Renal cortex interstitium (tissue), 11 donors: Measurements from ENCODE around the gene TAF3. TPM values are rescaled to one million over a fixed set of nuclear protein-coding genes. Genes with fewer than 3 reads are reported as not detected.

Experiments
- DNase-seq, 11 donors: peaks; one replicate each; pipeline ENCODE4 v3.0.0-alpha.2; 2013; ENCODE audit warnings: low read depth in 9 of 11, low spot score in 4 of 11; ENCODE audit errors: extremely low read depth in 1 of 11
- polyA plus RNA-seq, 3 donors: library from polyadenylated mRNA; unstranded; fragments of 120-200 nt; gene quantifications; one replicate each; pipeline ENCODE4 v1.2.1, GENCODE V29; 2013; ENCODE audit not compliant: insufficient read length in 3 of 3

TAF3 gene
- polyA plus RNA-seq, 3 donors = 10.6 to 12.3 (median 10.9) TPM

DNA sequence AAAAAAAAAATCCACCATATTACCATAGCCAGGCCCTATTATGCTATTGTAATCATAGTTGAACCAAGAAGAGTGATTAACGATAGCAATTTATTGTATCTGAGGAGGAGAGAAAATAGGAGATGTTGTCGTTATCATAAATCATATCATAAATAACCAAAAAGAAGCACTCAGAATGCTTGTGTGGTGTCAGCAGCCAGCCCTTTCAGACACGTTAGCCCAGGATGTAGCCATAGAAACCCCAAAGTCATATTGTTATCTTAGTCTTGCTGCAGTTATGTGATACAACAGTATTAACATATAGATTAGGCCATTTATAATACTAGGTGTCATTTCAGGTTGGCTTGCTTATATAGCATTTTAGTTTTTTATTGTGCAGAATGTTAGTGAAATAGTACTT is 134.0 kb downstream of the TAF3 start:
- DNase-seq = no peak

DNA sequence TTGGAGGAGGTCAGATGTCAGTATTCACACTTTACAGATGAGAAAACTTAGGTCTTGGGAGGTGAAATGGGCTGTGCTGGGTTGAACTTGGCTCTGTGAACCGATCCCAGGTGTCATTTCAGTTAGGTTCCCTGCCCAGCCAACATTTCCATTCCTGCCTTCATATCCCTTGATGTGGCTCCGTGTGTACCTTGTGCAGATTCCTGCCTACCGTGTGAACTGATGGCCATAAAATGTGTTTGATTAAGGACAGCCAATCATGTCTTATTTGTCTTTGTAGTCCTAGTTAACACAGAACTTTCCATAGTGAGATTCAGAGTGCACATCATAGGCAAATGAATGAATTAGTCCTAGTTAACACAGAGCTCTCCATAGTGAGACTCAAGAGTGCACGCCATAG is 135.1 kb downstream of the TAF3 start:
- no peak for DNase-seq

DNA sequence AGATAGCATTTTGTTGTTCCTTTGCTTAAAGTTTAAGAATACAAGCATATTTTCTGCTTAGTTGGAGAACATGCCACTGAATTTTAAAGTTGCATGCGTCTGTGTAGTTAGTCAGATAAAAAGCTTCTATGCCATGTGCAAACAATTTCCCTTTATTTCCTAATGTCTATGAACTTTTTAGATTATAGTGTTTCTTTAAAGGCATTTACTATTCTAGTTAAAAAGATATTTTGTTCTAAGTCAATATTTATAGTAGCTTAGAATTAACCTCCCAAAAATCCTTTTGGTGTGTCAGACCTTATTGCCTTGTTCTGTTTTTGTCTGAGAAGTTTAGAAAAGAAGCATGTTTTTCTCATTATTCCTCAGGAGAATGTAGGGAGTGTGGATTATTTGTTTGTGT is 137.1 kb downstream of the TAF3 start:
- DNase-seq = no peak

DNA sequence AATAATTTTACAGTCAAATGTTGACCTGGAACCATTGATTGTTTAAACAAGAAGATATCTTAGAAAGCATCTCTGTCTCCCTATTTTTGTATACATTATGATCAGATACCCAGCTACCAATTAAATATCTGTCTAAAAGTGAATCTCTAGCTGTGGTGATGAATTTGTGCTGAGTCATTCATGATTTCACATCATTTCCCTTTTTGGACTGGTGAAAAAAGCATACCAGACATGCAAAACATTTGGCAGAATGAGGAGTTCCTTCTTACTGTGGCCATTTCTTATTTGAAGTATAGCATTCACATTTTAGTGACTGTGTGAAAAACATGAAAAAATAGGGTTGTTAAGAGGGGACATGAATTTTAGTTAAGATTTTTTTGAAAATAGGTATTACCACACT is 138.2 kb downstream of the TAF3 start:
- DNase-seq = no peak

DNA sequence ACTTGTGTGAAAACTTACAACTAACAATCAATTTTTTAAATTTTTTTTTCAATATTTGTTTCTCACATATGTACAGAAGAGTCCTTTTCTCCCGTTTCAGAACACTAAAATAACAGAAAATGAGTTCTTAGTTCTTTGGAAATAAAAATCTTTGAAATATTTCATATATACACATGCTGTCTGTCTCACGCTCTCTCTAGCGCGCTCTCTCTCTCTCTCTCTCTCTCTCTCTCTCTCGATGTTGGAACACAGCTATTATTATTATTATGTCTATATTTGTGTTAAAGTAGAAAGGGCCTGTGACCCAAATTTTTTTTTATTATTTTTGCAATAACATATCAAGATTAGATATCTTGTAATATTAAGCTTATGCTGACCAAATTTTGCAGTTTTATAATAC is 139.3 kb downstream of the TAF3 start:
- DNase-seq = no peak

DNA sequence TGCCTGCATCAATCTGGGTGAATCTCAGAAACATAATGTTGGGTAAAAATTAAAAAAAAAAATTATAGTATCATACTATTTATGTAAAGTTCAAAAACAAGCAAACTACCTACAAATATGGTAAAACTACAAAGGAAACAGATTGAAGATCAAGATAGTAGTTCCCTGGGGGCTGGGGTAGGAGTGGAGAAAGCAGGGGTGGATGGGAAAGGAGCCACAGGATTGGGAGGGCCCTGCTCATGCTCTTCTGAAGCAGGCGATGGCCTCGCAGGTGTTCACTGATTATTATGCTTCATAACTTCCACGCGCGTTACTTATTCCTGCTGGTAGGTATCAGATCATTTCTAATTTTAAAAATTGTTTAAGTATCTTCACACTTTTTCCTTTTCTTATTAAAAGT is 140.1 kb downstream of the TAF3 start:
- DNase-seq = no peak

DNA sequence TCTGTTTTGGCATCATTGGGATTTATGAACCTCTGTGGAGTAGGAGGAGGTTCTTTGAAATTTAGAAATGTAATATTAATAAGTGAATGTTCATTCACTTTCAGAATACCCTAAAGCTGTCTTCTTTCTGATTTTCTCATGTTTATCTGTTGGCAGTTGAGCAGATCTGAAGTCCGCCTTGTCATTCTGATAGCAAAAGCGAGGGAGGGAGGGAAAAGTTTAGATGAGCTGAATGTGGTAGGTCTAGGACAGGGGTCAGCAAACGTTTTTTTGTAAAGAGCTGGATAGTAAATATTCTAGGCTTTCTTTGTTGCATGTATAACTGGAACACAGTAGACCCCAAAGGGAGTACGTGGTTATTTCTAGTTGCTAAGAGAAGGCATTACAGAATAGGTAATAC is 141.8 kb downstream of the TAF3 start:
- DNase-seq = no peak

DNA sequence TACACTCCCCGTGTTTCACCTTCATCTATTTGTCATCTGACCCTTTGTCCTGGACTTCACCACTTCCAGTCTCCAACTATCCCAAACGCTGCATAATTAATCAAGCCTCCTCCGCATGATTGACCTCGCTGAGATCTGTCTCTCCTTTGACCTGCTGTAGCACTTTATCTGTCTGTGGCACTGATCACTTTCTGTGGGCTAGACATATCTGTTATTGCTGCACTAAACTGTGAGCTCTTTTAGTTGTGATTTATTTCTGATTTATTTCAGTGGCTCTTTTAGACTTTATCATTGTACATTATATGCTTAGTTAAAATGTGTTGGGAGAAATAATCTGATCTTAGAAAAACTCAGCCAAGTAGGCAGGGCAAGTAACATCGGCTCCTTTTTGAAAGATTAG is 144.3 kb downstream of the TAF3 start:
- DNase-seq = no peak

DNA sequence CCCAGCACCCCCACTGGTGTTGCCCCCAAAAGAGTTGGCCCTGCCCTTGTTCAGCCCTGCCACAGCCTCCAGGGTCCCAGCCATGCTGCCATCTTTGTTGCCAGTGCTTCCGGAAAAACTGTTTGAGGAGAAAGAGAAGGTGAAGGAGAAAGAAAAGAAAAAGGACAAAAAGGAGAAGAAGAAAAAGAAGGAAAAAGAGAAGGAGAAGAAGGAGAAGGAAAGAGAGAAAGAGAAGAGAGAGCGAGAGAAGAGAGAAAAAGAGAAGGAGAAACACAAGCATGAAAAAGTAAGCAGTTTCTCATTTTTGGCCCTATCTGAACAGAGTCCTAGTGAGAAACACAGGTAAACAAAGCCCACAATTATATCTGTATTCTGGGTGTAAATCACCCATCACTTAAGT is 147.2 kb downstream of the TAF3 start:
- DNase-seq = no peak

DNA sequence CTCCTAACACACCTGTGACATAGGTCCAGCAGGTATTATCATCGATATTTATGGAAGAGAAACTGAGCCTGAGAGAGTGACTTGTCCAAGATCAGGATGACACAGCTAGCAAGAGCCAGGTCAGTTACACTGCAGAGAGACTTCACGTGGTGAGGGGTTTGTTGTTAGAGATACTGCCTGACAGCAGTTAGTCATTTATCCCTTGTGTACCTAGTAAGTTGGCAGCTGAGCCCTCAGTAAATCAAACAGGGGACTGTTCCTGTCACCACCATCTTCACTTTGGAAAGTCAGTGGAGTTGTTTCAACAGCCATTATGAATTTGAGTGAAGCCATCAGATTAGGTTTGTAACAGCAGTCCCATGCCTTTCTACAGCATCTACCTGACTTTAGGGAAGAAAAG is 148.7 kb downstream of the TAF3 start:
- DNase-seq = no peak

DNA sequence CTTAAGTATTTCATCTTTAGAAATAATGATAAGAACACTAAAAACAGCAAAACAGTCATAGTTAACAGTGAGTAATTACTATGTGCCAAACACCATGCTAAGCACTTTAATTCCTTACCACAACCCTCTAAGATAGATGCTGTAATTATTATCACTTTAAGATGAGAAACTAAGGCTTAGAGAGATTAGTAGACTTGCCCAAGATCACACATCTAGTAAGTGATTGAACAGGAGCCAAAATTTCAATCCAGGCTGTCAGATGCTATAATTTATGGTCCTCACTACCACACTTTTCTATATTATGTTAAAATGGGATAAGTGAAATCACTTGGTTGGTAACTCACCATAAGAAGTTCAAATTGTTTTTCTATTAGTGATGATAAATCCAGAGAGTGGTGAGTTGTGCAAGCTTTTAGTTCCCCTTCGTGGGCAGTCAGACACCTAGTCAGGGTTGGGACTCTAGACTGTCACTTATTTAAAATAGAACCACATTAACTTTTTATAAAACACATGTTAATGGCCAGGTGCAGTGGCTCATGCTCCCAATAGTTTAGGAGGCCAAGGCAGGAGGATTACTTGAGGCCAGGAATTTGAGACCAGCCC is 150.3 kb downstream of the TAF3 start:
- DNase-seq = no peak

DNA sequence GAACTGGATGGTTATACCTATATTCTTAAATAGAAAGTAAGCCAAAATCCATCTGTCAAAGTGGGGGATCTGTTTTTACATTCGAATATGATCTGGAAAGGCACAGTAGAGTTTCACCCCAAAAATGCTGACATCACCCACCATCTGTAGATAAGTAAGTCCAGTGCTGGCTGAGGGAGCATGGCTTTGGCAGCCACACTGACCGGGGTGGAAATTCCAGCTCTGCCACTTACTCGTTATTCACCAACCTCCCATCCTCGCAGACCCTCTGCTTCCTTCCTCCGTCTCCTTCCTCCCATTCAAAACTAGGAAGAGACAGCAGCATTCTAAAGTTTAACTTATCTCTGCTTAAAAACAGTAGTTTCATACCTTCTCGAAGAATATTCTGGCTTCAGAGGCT is 151.3 kb downstream of the TAF3 start:
- DNase-seq = no peak

DNA sequence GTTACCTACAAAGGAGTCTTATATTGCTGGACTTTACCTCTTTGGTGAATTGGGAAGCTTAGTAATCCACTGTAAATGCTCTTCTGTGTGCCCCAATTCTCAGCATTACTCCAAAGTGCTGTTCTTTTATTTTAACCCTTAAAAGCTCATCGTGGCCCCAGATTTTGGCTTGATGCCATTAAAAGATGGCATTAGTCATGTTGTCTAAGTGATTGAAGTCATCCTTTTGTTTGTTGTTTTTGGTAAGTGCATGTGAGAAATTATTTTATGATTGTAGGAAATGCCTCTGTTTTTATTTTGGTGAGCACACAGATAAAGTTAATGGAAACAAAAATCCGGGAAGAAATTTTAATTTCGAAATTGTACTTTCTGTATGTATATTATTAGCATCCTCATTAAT is 153.6 kb downstream of the TAF3 start:
- no peak for DNase-seq

DNA sequence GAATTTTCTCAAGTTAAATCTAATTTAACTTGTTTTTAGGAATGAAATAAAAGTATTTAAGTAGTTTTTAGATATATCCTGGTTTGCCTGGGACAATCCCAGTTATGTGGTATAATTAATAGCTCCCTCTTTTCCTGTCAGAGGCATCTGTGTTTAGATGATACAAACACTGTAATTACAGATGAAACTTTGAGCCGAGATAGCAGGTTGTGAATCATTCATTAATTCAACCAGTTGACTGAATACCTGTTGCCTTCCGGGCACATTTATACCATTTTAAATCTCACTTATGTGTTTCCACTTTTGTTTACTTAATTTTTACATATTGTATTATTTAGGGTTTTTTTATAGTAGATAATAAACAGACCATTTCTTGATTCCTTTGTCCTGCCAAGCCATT is 154.1 kb downstream of the TAF3 start:
- no peak for DNase-seq

DNA sequence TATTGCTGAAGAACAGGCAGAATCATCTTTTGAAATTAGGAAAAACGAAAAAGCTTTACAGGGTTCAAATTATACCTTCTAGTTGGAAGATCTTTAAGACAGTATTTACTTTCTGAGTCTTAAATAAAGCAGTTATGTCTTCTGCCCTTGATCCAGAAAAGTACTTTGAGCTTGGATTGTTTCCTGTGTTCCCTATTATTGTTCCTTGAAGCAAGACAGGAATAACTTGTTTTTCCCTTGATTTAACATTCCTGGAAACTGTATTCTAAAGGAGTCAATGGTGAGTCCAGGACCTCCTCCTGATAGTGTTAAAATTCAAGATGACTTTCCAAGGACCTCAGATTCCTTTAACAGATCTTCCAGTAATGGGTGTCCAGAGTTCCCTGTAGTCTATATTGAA is 161.9 kb downstream of the TAF3 start:
- no peak for DNase-seq

DNA sequence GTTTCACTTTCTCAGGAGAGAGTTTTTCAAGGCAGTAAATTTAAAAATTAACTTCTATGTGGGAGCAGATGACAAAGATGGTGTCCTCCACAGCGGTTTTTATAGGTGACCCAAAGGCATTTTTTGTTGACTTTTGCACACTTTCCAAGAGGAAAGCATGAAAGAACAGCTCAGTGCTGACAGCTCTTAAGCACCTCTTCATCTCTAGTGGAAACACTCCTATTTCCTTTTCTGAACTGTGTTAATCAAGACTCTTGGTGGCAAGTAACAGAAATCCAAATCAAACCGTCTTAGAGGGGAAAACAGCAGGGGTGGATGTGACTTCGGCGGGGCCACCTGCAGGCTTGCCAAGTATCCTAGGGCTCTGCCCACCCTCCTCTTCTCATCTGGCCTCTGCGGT is 164.4 kb downstream of the TAF3 start:
- no peak for DNase-seq

DNA sequence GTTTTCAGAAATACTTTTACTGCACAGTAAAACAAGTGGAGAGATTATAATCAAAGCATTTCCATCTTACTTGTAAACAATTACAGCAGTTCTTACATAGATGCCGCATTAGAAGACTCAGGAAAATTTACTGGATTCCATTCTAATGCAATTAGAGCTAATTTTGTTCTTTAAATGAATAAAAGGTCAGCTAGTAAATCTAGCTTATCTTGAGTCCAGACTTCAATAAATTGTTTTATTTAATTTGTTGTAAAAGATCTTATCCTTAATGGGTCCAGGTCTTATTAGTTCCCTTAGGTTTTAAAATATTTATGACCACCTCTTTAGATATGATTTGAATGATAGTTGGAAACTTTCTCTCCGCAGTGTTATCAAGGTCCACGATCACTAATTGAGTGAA is 166.0 kb downstream of the TAF3 start:
- no peak for DNase-seq

DNA sequence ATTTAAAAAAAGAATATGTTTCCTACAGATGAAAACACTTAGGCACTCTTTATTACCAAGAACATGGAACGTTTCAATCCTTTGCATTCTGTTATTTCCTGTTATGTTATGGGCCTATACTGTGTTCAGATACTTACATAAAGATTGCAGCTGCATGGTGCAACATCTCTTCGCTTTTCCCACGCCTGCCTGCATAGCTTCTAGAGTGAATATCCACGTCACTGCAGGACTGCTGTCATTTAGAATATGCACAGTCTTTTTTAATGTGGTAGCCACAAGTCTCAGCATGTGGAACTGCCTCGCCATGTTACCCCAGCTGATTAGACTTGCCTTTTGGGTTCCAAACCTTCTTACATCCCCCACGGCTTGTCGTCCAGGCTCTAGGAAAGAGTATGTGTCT is 166.6 kb downstream of the TAF3 start:
- DNase-seq = no peak

DNA sequence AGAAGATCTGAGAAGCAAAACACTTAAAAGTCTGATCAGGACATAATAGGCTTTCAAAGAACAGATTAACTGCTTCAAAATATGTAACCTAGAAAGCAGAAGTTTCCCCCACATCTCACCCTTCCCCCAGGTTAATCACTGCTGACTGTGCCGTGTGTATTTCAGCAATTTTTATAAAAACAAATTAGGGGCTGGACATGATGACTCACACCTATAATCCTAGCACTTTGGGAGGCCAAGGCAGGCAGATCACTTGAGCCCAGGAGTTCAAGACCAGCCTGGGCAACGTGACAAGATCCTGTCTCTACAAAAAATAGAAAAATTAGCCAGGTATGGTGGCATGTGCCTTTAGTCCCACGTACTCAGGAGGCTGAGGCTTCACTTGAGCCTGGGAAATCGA is 168.5 kb downstream of the TAF3 start:
- no peak for DNase-seq

DNA sequence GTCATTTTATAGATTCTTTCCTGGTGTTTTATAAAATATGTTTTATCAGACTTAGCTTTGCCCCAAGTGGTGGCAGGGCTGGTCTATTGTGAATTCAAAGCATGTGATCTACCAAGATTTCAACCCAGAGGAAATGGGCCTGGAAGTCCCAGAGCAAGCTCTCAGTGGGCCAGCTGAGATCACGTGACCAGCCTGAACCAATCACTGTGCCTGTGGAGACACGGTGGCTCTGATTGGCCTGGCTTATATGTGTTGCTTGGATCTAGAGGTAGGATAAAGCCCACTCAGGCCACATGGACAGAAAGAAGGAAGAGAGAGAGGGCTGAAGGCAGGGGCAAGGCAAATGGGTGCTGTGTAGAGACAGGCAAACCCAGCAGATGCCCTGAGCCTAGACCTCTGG is 170.7 kb downstream of the TAF3 start:
- DNase-seq = no peak

DNA sequence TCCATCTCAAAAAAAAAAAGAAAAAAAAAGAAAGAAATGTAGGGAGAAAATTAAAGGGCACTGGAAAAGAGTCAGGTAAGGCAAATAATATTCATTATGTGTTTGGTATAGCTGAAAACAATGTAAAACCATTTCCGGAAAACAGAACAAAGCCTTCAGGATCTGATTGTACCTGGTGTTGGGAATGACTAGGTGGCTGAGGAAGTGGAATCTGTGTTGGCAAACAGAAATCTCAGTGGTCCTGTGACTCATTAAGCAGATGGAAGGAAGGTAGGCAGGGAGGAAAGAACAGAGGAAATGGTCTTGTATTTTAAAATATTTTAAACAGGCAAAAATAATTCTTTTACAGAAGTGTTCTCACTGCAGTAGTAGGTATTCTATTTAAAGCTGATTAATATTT is 180.5 kb downstream of the TAF3 start:
- no peak for DNase-seq

DNA sequence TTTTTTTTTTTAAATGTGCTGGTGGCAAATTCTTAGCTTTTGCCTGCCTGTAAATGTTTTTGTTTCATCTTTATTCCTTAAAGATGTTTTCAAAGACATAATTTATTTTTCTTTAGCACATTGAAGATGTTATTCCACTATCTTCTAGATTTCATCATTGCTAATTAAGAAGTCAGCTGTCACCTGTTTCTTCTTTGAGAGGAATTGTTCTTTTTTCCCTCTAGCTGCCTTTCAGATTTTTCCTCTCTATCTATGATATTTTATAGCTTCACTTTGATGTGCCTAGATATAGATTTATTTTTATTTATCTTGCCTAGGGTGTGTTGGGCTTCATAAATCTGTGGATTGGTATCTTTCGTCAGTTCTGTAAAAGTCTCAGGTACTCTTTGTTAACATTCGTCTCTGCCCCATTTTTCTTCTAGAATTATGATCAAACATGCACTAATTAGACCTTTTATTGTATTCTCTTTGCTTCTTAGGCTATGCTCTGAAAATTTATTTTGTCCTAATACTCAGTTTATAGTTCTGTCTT is 186.2 kb downstream of the TAF3 start:
- no peak for DNase-seq
